Measurements from ENCODE around the gene REXO1. TPM values are rescaled to one million over a fixed set of nuclear protein-coding genes. Genes with fewer than 3 reads are reported as not detected.

Gene REXO1
- total and polyA plus RNA-seq, 2 of the 13 experiments (the other 11 are each of a cell fraction or from before 2014, with no cell fraction given): 5.0 to 11.2 TPM

- TF ChIP-seq POGK (CRISPR knock-in tag; conservative IDR thresholded peaks at IDR 0.05) (no peak), SMC3 (IDR thresholded peaks at IDR 0.05; ENCODE audit: low read length) (no peak), ZNF484 (CRISPR knock-in tag; IDR thresholded peaks at IDR 0.05; ENCODE audit: borderline replicate concordance, low read depth) (no peak), ZSCAN31 (CRISPR knock-in tag; IDR thresholded peaks at IDR 0.05; ENCODE audit: low read depth) (no peak), ADNP (CRISPR knock-in tag; IDR thresholded peaks at IDR 0.05) (no peak), RORA (CRISPR knock-in tag; IDR thresholded peaks at IDR 0.05) (no peak), ZNF207 (IDR thresholded peaks at IDR 0.05; ENCODE audit: borderline replicate concordance) (no peak), ZMAT5 (CRISPR knock-in tag; IDR thresholded peaks at IDR 0.05; ENCODE audit: borderline replicate concordance, low read depth) (no peak), MAX (IDR thresholded peaks at IDR 0.05) (peak; percentile 57), ARNT (IDR thresholded peaks at IDR 0.05) (no peak), SNRNP70 (IDR thresholded peaks at IDR 0.05; ENCODE audit: low read depth, low read length) (no peak), IRX3 (CRISPR knock-in tag; IDR thresholded peaks at IDR 0.05; ENCODE audit: borderline replicate concordance, low read depth) (peak; percentile 38; the same call in 1 of the 2 replicates), RBFOX2 (IDR thresholded peaks at IDR 0.05; ENCODE audit: low read depth, low read length) (peak; percentile 80; the same call in 1 of the 2 replicates), ZNF101 (CRISPR knock-in tag; IDR thresholded peaks at IDR 0.05; ENCODE audit: borderline replicate concordance, low read depth) (no peak), PITX1 (CRISPR knock-in tag; IDR thresholded peaks at IDR 0.05) (no peak), NCOA2 (CRISPR knock-in tag; IDR thresholded peaks at IDR 0.05) (no peak), CENPX (CRISPR knock-in tag; IDR thresholded peaks at IDR 0.05) (no peak), TEF (CRISPR knock-in tag; IDR thresholded peaks at IDR 0.05) (0 out of 2 replicates have a peak, but pooled peaks have one; percentile 42), ZGPAT (CRISPR knock-in tag; IDR thresholded peaks at IDR 0.05) (no peak), ZNF703 (CRISPR knock-in tag; IDR thresholded peaks at IDR 0.05; ENCODE audit: borderline replicate concordance) (no peak), ZNF10 (CRISPR knock-in tag; IDR thresholded peaks at IDR 0.05; ENCODE audit: borderline replicate concordance, low read depth) (no peak), ZNF30 (CRISPR knock-in tag; IDR thresholded peaks at IDR 0.05) (no peak), RBM22 (optimal IDR thresholded peaks at IDR 0.05; ENCODE audit: low read length) (no peak), ZNF777 (CRISPR knock-in tag; IDR thresholded peaks at IDR 0.05) (no peak), ARNT2 (CRISPR knock-in tag; IDR thresholded peaks at IDR 0.05; ENCODE audit: low read depth) (no peak; the same call in 1 of the 2 replicates)
Observed at GRCh38 chr19:1847684-1848398, 442 bp downstream of the REXO1 start (continued).

Measured in HepG2 (cell line).